PC-3 (cell line): ENCODE results near the gene RPL27A. TPM values are rescaled to one million over a fixed set of nuclear protein-coding genes. Genes with fewer than 3 reads are reported as not detected.

ENCODE experiments used
- ATAC-seq: fragments of 200-7000 bp; cut with Tn5 transposase; 2 replicates; pipeline ENCODE4 v1.9.1; 2020; ENCODE audit warnings: mild to moderate bottlenecking, moderate library complexity
- BruUV-seq: library from RNA; stranded (reverse); fragments of 400-500 nt; replicated peaks from 2 replicates; lab custom pipeline; 2021; lab: Mats Ljungman, UMichigan
- CTCF ChIA-PET: fragments of 300-600 bp; sonication (Branson Sonifier 250); formaldehyde crosslinking; loops from one replicate; lab custom pipeline; 2022; ENCODE audit warnings: antibody characterized with exemption; lab: Charles Lee
- POLR2A ChIA-PET: fragments of 300-600 bp; sonication (Branson Sonifier 250); formaldehyde crosslinking; loops from one replicate; lab custom pipeline; 2022; ENCODE audit warnings: antibody characterized with exemption; ENCODE audit not compliant: unreplicated experiment; lab: Charles Lee
- DNase-seq: peaks from one replicate; pipeline ENCODE4 v3.0.0-alpha.2; 2015
- H2AFZ ChIP-seq: fragments of 300-600 bp; sonication (generic); 2 replicates; pipeline ENCODE4 v1.6.0; 2016; ENCODE audit warnings: antibody characterized with exemption, low read length
- H3F3A ChIP-seq: fragments of 300-600 bp; sonication (generic); one replicate; pipeline ENCODE4 v1.6.0; 2017; ENCODE audit warnings: antibody characterized with exemption, low read length, control low read depth, mild to moderate bottlenecking; ENCODE audit not compliant: unreplicated experiment
- H3K27ac ChIP-seq: fragments of 300-600 bp; sonication (generic); 2 replicates; pipeline ENCODE4 v1.5.1; 2016; ENCODE audit warnings: mild to moderate bottlenecking, low read length
- H3K27me3 ChIP-seq: fragments of 300-600 bp; sonication (generic); 2 replicates; pipeline ENCODE4 v1.6.1; 2016; ENCODE audit warnings: low read length, mixed read lengths
- H3K36me3 ChIP-seq: fragments of 300-600 bp; sonication (generic); 2 replicates; pipeline ENCODE4 v1.6.1; 2016; ENCODE audit warnings: low read depth, mixed run types, low read length, mixed read lengths
- H3K4me1 ChIP-seq: fragments of 300-600 bp; sonication (generic); 2 replicates; pipeline ENCODE4 v1.5.1; 2016; ENCODE audit warnings: low read length; ENCODE audit not compliant: insufficient read depth
- H3K4me2 ChIP-seq: fragments of 300-600 bp; sonication (generic); 2 replicates; pipeline ENCODE4 v1.6.0; 2016; ENCODE audit warnings: low read length
- H3K4me3 ChIP-seq: fragments of 300-600 bp; sonication (generic); 2 replicates; pipeline ENCODE4 v1.5.1; 2016; ENCODE audit warnings: mild to moderate bottlenecking, low read length, mixed read lengths
- H3K79me2 ChIP-seq: fragments of 300-600 bp; sonication (generic); 2 replicates; pipeline ENCODE4 v1.6.1; 2017; ENCODE audit warnings: low read length, mixed read lengths
- H3K9ac ChIP-seq: fragments of 300-600 bp; sonication (generic); 2 replicates; pipeline ENCODE4 v1.6.0; 2016; ENCODE audit warnings: mild to moderate bottlenecking, low read length
- H3K9me2 ChIP-seq: fragments of 300-600 bp; sonication (generic); replicated peaks from 2 replicates; pipeline ENCODE4 v1.6.1; 2016; ENCODE audit warnings: mixed run types, low read length, mixed read lengths
- H3K9me3 ChIP-seq: fragments of 300-600 bp; sonication (generic); 2 replicates; pipeline ENCODE4 v1.6.1; 2016; ENCODE audit warnings: low read length, mixed read lengths
- H4K20me1 ChIP-seq: fragments of 300-600 bp; sonication (generic); 2 replicates; pipeline ENCODE4 v1.6.1; 2016; ENCODE audit warnings: low read length, mixed read lengths
- CTCF ChIP-seq: fragments of 300-600 bp; sonication (generic); conservative IDR thresholded peaks from 2 replicates; pipeline ENCODE4 v1.5.1; 2017; ENCODE audit warnings: antibody characterized with exemption, low read depth, mild to moderate bottlenecking, low read length
- EZH2 ChIP-seq: fragments of 300-600 bp; sonication (generic); IDR thresholded peaks from one replicate; pipeline ENCODE4 v1.6.1; 2017; ENCODE audit warnings: antibody characterized with exemption, mild to moderate bottlenecking, low read length; ENCODE audit not compliant: unreplicated experiment
- EZH2phosphoT487 ChIP-seq: fragments of 300-600 bp; sonication (generic); IDR thresholded peaks from 2 replicates; pipeline ENCODE4 v1.6.1; 2018; ENCODE audit warnings: mild to moderate bottlenecking, antibody characterized with exemption, low read length, borderline replicate concordance
- intact Hi-C: fragments of 100-400 bp; cut with micrococcal nuclease; formaldehyde crosslinking; loops from 2 replicates; pipeline ENCODE4 v1.9.0; 2023
- total RNA-seq: library from RNA; depleted of rRNA; stranded (reverse); fragments of >200 nt; gene quantifications from 2 replicates; pipeline ENCODE4 v1.2.3, GENCODE V29; 2014

RPL27A gene
- total RNA-seq, 1 experiment from 2014 or later = 1,132 TPM

- peaks cover 4% of the 10 kb centered on the region for H3K36me3 ChIP-seq
- H3F3A ChIP-seq = no peaks in the 10 kb centered on the region
- BruUV-seq = no TSS peak
- ChIA-PET POLR2A (no interaction called here), CTCF (no interaction called here)
- peaks cover 11% of the 10 kb centered on the region for H3K4me1 ChIP-seq
- no peaks in the 10 kb centered on the region for H3K9me3 ChIP-seq
- intact Hi-C loops = no loop called here
- H4K20me1 ChIP-seq = no peaks in the 10 kb centered on the region
- no peak overlapping the region for H3K4me2 ChIP-seq
- H3K4me3 ChIP-seq = no peak overlapping the region
- H3K9me2 ChIP-seq = no peaks in the 10 kb centered on the region
- no peaks in the 10 kb centered on the region for H3K79me2 ChIP-seq
- DNase-seq (no peak), ATAC-seq (no peak)
- H3K27ac ChIP-seq = no peak overlapping the region
- H3K27me3 ChIP-seq = no peaks in the 10 kb centered on the region
- TF ChIP-seq EZH2 (no peak), CTCF (no peak), EZH2phosphoT487 (no peak)
- H2AFZ ChIP-seq = no peak overlapping the region
- no peak overlapping the region for H3K9ac ChIP-seq
Measured at GRCh38 chr11:8701891-8702597, 19.5 kb downstream of the RPL27A start.

- BruUV-seq = no TSS peak
- Histone ChIP-seq H3K4me1 (peaks cover 11% of the 10 kb centered on the region), H3K9ac (no peak overlapping the region), H3K36me3 (peaks cover 2% of the 10 kb centered on the region), H3K79me2 (no peaks in the 10 kb centered on the region), H2AFZ (no peak overlapping the region), H3K27me3 (no peaks in the 10 kb centered on the region), H3K9me3 (no peaks in the 10 kb centered on the region), H3F3A (no peaks in the 10 kb centered on the region), H3K27ac (no peak overlapping the region), H3K4me3 (no peak overlapping the region), H3K4me2 (no peak overlapping the region), H4K20me1 (no peaks in the 10 kb centered on the region), H3K9me2 (no peaks in the 10 kb centered on the region)
- TF ChIP-seq CTCF = no peak
- TF ChIP-seq EZH2phosphoT487 = no peak
- no peak for TF ChIP-seq EZH2
- ATAC-seq (no peak), DNase-seq (no peak)
- CTCF ChIA-PET = no interaction called here
- intact Hi-C loops = no loop called here
- POLR2A ChIA-PET = no interaction called here
Measured at GRCh38 chr11:8702598-8702915, 20.0 kb downstream of the RPL27A start.

DNA sequence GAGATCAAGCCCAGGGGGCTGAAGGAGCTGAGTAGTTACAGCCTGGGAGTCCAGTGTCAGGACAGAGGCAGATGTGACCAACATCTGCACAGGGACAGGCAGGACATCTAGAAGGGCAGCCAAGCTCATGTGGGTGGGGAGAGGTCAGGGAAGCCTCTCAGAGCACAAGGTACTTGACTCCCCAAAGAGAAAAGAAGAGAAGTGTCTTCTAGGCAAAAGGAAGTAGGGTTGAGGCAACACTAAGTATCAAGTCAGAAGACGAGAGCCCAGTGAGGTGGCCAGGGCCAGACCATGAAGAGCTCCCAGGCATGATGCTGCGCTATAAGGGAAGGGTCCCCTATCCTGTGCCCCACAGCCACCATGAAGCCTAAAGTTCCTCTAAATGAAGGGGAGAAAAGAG is 21.5 kb downstream of the RPL27A start:
- no peaks in the 10 kb centered on the region for H4K20me1 ChIP-seq
- peaks cover 11% of the 10 kb centered on the region for H3K4me1 ChIP-seq
- H3F3A ChIP-seq = no peaks in the 10 kb centered on the region
- no peaks in the 10 kb centered on the region for H3K9me2 ChIP-seq
- no peaks in the 10 kb centered on the region for H3K79me2 ChIP-seq
- H3K36me3 ChIP-seq = no peaks in the 10 kb centered on the region; the same call in 1 of the 2 replicates
- no peaks in the 10 kb centered on the region for H3K9me3 ChIP-seq
- H3K4me2 ChIP-seq = no peak overlapping the region
- TF ChIP-seq CTCF (no peak), EZH2 (no peak)
- no peak for DNase-seq
- ChIA-PET CTCF (no interaction called here), POLR2A (no interaction called here)
- no peak overlapping the region for H2AFZ ChIP-seq
- no TSS peak for BruUV-seq
- no peak overlapping the region for H3K4me3 ChIP-seq
- no peak for ATAC-seq
- no peak overlapping the region for H3K9ac ChIP-seq
- H3K27me3 ChIP-seq = no peaks in the 10 kb centered on the region
- H3K27ac ChIP-seq = no peak overlapping the region
- intact Hi-C loops = no loop called here
